CD4-positive, CD25-positive, alpha-beta regulatory T cell (primary cell): Measurements from ENCODE around the gene PTPRN2. TPM values are rescaled to one million over a fixed set of nuclear protein-coding genes. Genes with fewer than 3 reads are reported as not detected.

Source experiments
- ATAC-seq, 2 donors: fragments of 150-1000 bp; cut with Tn5 transposase; one replicate each; pipeline ENCODE4 v1.10.0; 2021; ENCODE audit warnings: low read depth in 2 of 2, moderate number of reproducible peaks in 2 of 2, moderate library complexity in 1 of 2
- DNase-seq, 3 donors: peaks; one replicate each; pipeline versions ENCODE4 v3.0.0 to v3.0.0-alpha.2; 2012 to 2022; ENCODE audit warnings: mixed read lengths in 1 of 3
- H3K27ac ChIP-seq: one replicate; pipeline ENCODE4 v1.7.0; 2013; ENCODE audit warnings: mild to moderate bottlenecking, low read length; ENCODE audit not compliant: insufficient read depth, poor library complexity, severe bottlenecking
- H3K27me3 ChIP-seq: one replicate; pipeline ENCODE4 v1.7.0; 2013; ENCODE audit warnings: low read length; ENCODE audit not compliant: control insufficient read depth, insufficient read depth
- H3K36me3 ChIP-seq: one replicate; pipeline ENCODE4 v1.7.0; 2013; ENCODE audit warnings: mild to moderate bottlenecking, low read length, moderate library complexity; ENCODE audit not compliant: control insufficient read depth, insufficient read depth
- H3K4me1 ChIP-seq: 2 replicates; pipeline ENCODE4 v1.7.0; 2013; ENCODE audit warnings: mild to moderate bottlenecking, low read length; ENCODE audit not compliant: insufficient read depth, control insufficient read depth, poor library complexity, severe bottlenecking
- H3K4me3 ChIP-seq: one replicate; pipeline ENCODE4 v1.7.0; 2013; ENCODE audit warnings: low read depth, mild to moderate bottlenecking, low read length, moderate library complexity
- H3K9me3 ChIP-seq, 2 experiments: 1 replicate in 1 of 2; 2 replicates in 1 of 2; pipeline ENCODE4 v1.7.0; 2013; ENCODE audit warnings: low read length in 2 of 2, mild to moderate bottlenecking in 1 of 2, moderate library complexity in 1 of 2; ENCODE audit not compliant: control insufficient read depth in 2 of 2
- H3K27ac Mint-ChIP-seq, 3 donors: one replicate each; pipeline ENCODE4 v1.8.0; 2020 to 2022; ENCODE audit warnings: mild to moderate bottlenecking in 3 of 3, mixed read lengths in 3 of 3, moderate library complexity in 2 of 3
- H3K27me3 Mint-ChIP-seq: one replicate; pipeline ENCODE4 v1.8.0; 2022; ENCODE audit warnings: mild to moderate bottlenecking, mixed read lengths
- H3K36me3 Mint-ChIP-seq: one replicate; pipeline ENCODE4 v1.8.0; 2020; ENCODE audit warnings: mixed read lengths
- H3K4me1 Mint-ChIP-seq, 4 donors: one replicate each; pipeline ENCODE4 v1.8.0; 2020 to 2022; ENCODE audit warnings: mixed read lengths in 4 of 4, mild to moderate bottlenecking in 1 of 4
- H3K4me3 Mint-ChIP-seq, 4 donors: one replicate each; pipeline ENCODE4 v1.8.0; 2020 to 2022; ENCODE audit warnings: mild to moderate bottlenecking in 4 of 4, mixed read lengths in 4 of 4, moderate library complexity in 3 of 4
- H3K9me3 Mint-ChIP-seq, 7 donors: one replicate each; pipeline ENCODE4 v1.8.0; 2020 to 2022; ENCODE audit warnings: mixed read lengths in 7 of 7, mild to moderate bottlenecking in 3 of 7, moderate library complexity in 2 of 7
- polyA plus RNA-seq, 4 donors: library from polyadenylated mRNA; unstranded; fragments of 300-500 nt; fragmentation: Illumina TruSeq; gene quantifications; one replicate each; pipeline ENCODE4 v1.2.3, GENCODE V29; 2021
- total RNA-seq: library from RNA; stranded (reverse); gene quantifications from one replicate; pipeline ENCODE4 v1.2.3, GENCODE V29; 2022

The PTPRN2 gene
- total and polyA plus RNA-seq, 5 donors from 2014 or later = 1.6 to 4.7 (median 2.7) TPM

DNA sequence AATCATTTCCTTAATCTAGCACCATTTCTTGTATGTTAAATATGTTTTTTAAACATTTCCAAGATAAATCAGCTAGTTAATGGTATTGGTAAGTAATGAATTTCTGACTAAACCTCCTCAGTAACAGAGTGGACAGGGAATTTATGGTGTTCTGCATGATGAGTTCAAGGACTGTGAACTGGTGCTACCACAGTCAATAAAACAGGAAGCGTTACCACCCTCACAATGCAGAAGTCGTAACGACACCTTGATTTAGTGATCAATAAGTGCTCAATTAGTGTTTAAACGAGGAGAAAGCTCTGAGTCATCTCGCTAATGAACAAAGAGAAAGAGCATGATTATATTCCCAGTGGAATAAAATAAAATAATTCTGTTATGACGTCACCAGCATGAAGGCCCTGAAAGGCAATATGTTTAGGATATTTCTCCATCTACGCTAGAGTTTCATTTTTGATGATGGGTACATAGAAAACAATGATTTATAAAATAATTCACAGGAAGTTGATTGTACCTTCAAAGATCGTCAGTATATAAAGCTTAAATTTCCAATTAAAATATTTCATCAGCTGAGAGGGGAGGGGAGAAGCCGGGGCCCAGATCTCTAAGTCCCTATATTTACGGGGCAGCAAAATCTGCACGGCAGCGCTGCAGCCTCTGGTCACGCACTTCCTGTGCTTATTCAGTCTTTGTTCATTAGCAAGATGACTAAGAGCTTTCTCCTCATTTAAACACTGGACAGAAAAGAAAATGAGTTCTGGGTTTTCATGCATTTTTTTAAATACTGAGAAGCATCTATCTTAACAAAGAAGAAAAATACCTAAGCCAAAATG, 400.5 kb downstream of the PTPRN2 start:
- H3K4me1 Mint-ChIP-seq = no peaks in the 10 kb centered on the region
- H3K4me1 ChIP-seq = no peaks in the 10 kb centered on the region
- peaks cover 0 to 30% of the 10 kb centered on the region in 2 experiments for H3K9me3 ChIP-seq
- no peaks in the 10 kb centered on the region for H3K36me3 Mint-ChIP-seq
- no peaks in the 10 kb centered on the region for H3K36me3 ChIP-seq
- H3K27ac ChIP-seq = no peak overlapping the region
- no peaks in the 10 kb centered on the region for H3K27me3 ChIP-seq
- ATAC-seq (no peak), DNase-seq (no peak)
- H3K9me3 Mint-ChIP-seq = peaks cover 2 to 8% (median 6%) of the 10 kb centered on the region in 7 donors
- H3K27ac Mint-ChIP-seq = no peak overlapping the region
- H3K4me3 Mint-ChIP-seq = no peak overlapping the region
- H3K4me3 ChIP-seq = no peak overlapping the region
- no peaks in the 10 kb centered on the region for H3K27me3 Mint-ChIP-seq

DNA sequence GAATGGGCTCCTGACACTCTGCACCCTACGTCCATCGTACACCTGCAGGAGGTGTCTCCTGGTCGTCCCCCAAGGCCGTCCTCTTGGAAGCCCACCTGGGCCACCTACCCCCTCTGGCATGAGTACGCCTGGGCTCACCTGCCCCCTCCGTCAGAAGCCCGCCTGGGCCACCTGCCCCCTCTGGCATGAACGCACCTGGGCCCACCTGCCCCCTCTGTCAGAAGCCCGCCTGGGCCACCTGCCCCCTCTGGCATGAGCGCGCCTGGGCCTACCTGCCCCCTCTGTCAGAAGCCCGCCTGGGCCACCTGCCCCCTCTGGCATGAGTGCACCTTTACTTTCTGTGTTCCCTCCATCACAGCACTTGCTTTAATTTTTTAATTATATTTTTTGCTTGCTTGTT, 401.2 kb downstream of the PTPRN2 start:
- H3K27me3 ChIP-seq = no peaks in the 10 kb centered on the region
- Mint-ChIP-seq H3K27ac (no peak overlapping the region), H3K9me3 (peaks cover 2 to 8% (median 7%) of the 10 kb centered on the region in 7 donors), H3K36me3 (no peaks in the 10 kb centered on the region), H3K4me1 (no peaks in the 10 kb centered on the region), H3K27me3 (no peaks in the 10 kb centered on the region), H3K4me3 (no peak overlapping the region)
- no peak overlapping the region for H3K27ac ChIP-seq
- DNase-seq = no peak
- no peak overlapping the region for H3K4me3 ChIP-seq
- peaks cover 0 to 25% of the 10 kb centered on the region in 2 experiments for H3K9me3 ChIP-seq
- no peak for ATAC-seq
- no peaks in the 10 kb centered on the region for H3K36me3 ChIP-seq
- no peaks in the 10 kb centered on the region for H3K4me1 ChIP-seq

DNA sequence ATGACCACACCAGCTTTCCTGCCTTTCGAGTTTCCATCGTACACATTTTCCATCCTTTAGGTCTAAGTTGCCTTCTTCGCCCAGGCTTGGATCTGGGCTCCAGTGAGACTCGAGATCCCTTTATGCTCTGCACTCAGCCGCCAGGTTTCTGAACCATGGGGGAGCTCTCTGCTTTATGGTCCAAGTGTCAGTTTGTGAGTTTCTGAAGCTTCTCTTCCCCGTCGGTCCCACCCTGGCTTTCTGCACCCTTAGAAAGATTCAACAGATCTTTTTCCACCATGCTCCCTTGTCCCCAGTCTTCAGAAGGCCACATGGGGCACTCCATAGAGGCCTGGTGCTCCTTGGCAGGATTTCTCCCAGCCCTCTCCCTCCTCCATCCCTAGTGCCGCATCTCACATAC, 402.0 kb downstream of the PTPRN2 start:
- Mint-ChIP-seq H3K9me3 (peaks cover 2 to 8% (median 7%) of the 10 kb centered on the region in 7 donors), H3K4me3 (no peak overlapping the region), H3K4me1 (no peaks in the 10 kb centered on the region), H3K27ac (no peak overlapping the region), H3K36me3 (no peaks in the 10 kb centered on the region), H3K27me3 (no peaks in the 10 kb centered on the region)
- Histone ChIP-seq H3K4me3 (no peak overlapping the region), H3K9me3 (peaks cover 0 to 23% of the 10 kb centered on the region in 2 experiments), H3K4me1 (no peaks in the 10 kb centered on the region), H3K27me3 (no peaks in the 10 kb centered on the region), H3K36me3 (no peaks in the 10 kb centered on the region), H3K27ac (no peak overlapping the region)
- DNase-seq (no peak), ATAC-seq (no peak)

DNA sequence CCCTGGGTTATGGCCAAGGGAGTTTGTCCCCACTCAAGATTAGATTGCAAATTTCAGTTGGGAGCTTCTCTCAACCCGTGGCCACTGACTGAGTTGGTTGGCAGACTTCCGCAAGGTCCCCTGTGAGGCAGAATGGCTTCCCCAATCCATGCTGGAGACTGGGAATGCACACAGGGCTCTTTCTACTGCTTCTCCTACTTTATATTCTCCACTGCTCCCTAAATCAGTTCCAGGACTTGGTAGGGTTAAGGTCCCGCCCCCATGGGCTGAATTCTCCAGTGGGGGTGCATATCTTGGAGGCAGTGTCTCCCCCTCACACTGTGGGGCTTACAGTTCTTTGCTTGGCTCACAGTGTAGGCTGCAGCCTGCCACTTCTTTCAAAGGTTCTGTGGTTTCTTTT, 404.2 kb downstream of the PTPRN2 start:
- no peak for ATAC-seq
- H3K36me3 ChIP-seq = no peaks in the 10 kb centered on the region
- no peak overlapping the region for H3K4me3 Mint-ChIP-seq
- peaks cover 0 to under 1% of the 10 kb centered on the region in 2 experiments for H3K9me3 ChIP-seq
- H3K4me1 Mint-ChIP-seq = no peaks in the 10 kb centered on the region
- no peak for DNase-seq
- H3K36me3 Mint-ChIP-seq = no peaks in the 10 kb centered on the region
- H3K27me3 ChIP-seq = no peaks in the 10 kb centered on the region
- H3K9me3 Mint-ChIP-seq = peaks cover 3 to 10% (median 6%) of the 10 kb centered on the region in 7 donors
- H3K27ac Mint-ChIP-seq = peak overlapping the region in 1 of 3 donors; percentile 50
- H3K27ac ChIP-seq = no peak overlapping the region
- H3K4me3 ChIP-seq = no peak overlapping the region
- no peaks in the 10 kb centered on the region for H3K4me1 ChIP-seq
- peaks cover 4% of the 10 kb centered on the region for H3K27me3 Mint-ChIP-seq

DNA sequence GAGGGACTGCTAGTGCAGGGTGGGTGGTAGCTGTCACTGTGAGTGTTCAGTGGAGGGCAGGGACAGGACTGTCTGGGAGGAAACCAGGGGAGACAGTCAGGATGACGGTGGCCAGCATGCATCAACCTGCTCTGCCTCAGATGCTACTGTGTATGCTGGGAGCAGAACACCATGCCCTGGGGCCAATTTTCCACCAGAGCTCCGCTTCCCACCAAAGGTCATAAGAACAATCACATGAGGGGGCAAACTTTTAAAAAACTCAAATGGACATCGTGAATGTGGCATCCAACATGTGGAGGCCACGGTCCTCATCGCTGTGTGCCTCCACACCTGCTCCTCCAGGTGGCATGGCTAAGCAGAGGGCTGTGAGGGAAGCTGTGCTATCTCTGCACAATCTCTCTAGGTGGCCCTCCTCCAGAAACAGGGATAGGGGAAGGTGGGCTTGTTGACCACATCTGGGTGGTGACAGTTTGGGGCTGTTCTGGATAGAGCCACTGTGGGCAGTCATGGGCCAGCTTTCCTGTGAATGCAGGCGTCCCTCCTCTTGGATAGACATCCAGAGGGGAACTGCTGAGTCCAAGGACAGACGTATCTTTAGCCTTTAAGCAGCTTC, 411.0 kb downstream of the PTPRN2 start:
- Mint-ChIP-seq H3K4me1 (no peaks in the 10 kb centered on the region), H3K27ac (no peak overlapping the region), H3K36me3 (no peaks in the 10 kb centered on the region), H3K27me3 (peaks cover 4% of the 10 kb centered on the region), H3K9me3 (peaks cover 4 to 30% (median 8%) of the 10 kb centered on the region in 7 donors), H3K4me3 (no peak overlapping the region)
- no peak for ATAC-seq
- H3K36me3 ChIP-seq = no peaks in the 10 kb centered on the region
- H3K27ac ChIP-seq = no peak overlapping the region
- no peak for DNase-seq
- no peaks in the 10 kb centered on the region for H3K27me3 ChIP-seq
- no peaks in the 10 kb centered on the region for H3K4me1 ChIP-seq
- no peak overlapping the region for H3K4me3 ChIP-seq
- no peaks in the 10 kb centered on the region for H3K9me3 ChIP-seq

DNA sequence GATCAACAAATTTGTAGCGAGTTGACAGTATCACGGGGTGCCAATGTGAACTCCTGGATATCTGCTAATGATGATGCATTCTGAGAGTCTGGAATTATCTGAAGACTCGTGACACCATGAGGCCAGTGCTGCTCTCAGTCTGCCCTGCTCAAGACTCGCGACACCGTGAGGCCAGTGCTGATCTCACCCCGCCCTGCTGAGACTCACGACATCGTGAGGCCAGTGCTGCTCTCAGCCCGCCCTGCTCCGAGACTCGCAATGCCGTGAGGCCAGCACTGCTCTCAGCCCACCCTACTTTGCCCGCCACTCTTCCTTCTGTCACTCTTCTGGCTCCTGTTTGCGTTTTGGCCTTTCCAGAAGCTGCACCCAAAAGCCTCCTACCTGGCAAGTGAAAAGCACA, 411.8 kb downstream of the PTPRN2 start:
- DNase-seq = no peak
- H3K4me3 ChIP-seq = no peak overlapping the region
- Mint-ChIP-seq H3K27ac (no peak overlapping the region), H3K4me3 (no peak overlapping the region), H3K9me3 (peaks cover 4 to 30% (median 8%) of the 10 kb centered on the region in 7 donors), H3K4me1 (no peaks in the 10 kb centered on the region), H3K27me3 (peaks cover 4% of the 10 kb centered on the region), H3K36me3 (no peaks in the 10 kb centered on the region)
- H3K4me1 ChIP-seq = no peaks in the 10 kb centered on the region
- H3K9me3 ChIP-seq = no peaks in the 10 kb centered on the region
- H3K27me3 ChIP-seq = no peaks in the 10 kb centered on the region
- H3K27ac ChIP-seq = no peak overlapping the region
- ATAC-seq = no peak
- H3K36me3 ChIP-seq = no peaks in the 10 kb centered on the region

DNA sequence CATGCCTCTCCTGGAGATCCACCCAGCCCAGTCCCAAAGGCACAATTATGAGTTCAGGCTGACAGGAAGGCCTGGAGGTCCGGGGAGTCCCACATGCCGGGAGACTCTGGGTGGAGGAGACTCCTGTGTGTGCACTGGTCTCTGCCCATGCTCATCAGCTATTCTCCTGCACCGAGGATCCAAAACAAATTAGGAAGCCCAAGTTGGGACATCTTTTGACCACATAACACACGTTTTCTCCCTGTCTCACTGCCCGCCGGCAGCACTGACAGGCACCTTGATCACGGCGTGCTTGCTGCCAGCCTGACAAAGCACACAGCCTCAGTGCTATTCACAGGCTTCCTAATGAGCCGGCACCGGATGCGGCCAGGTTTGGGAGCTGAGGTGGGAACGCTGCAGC, 412.7 kb downstream of the PTPRN2 start:
- Histone ChIP-seq H3K27me3 (no peaks in the 10 kb centered on the region), H3K36me3 (no peaks in the 10 kb centered on the region), H3K9me3 (no peaks in the 10 kb centered on the region), H3K4me1 (no peaks in the 10 kb centered on the region), H3K27ac (no peak overlapping the region), H3K4me3 (no peak overlapping the region)
- Mint-ChIP-seq H3K27ac (no peak overlapping the region), H3K27me3 (peaks cover 4% of the 10 kb centered on the region), H3K4me3 (no peak overlapping the region), H3K36me3 (no peaks in the 10 kb centered on the region), H3K4me1 (no peaks in the 10 kb centered on the region), H3K9me3 (peaks cover 2 to 30% (median 8%) of the 10 kb centered on the region in 7 donors)
- DNase-seq (no peak), ATAC-seq (no peak)
